NOMO-1 (cell line): ENCODE data around the gene SEMA6D.

Experiments
- DNase-seq, 2 experiments: peaks; one replicate each; lab custom pipeline; 2025; ENCODE audit not compliant: unreplicated experiment in 2 of 2; lab: John Stamatoyannopoulos, UW

Gene SEMA6D, protein sequence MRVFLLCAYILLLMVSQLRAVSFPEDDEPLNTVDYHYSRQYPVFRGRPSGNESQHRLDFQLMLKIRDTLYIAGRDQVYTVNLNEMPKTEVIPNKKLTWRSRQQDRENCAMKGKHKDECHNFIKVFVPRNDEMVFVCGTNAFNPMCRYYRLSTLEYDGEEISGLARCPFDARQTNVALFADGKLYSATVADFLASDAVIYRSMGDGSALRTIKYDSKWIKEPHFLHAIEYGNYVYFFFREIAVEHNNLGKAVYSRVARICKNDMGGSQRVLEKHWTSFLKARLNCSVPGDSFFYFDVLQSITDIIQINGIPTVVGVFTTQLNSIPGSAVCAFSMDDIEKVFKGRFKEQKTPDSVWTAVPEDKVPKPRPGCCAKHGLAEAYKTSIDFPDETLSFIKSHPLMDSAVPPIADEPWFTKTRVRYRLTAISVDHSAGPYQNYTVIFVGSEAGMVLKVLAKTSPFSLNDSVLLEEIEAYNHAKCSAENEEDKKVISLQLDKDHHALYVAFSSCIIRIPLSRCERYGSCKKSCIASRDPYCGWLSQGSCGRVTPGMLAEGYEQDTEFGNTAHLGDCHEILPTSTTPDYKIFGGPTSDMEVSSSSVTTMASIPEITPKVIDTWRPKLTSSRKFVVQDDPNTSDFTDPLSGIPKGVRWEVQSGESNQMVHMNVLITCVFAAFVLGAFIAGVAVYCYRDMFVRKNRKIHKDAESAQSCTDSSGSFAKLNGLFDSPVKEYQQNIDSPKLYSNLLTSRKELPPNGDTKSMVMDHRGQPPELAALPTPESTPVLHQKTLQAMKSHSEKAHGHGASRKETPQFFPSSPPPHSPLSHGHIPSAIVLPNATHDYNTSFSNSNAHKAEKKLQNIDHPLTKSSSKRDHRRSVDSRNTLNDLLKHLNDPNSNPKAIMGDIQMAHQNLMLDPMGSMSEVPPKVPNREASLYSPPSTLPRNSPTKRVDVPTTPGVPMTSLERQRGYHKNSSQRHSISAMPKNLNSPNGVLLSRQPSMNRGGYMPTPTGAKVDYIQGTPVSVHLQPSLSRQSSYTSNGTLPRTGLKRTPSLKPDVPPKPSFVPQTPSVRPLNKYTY

DNA sequence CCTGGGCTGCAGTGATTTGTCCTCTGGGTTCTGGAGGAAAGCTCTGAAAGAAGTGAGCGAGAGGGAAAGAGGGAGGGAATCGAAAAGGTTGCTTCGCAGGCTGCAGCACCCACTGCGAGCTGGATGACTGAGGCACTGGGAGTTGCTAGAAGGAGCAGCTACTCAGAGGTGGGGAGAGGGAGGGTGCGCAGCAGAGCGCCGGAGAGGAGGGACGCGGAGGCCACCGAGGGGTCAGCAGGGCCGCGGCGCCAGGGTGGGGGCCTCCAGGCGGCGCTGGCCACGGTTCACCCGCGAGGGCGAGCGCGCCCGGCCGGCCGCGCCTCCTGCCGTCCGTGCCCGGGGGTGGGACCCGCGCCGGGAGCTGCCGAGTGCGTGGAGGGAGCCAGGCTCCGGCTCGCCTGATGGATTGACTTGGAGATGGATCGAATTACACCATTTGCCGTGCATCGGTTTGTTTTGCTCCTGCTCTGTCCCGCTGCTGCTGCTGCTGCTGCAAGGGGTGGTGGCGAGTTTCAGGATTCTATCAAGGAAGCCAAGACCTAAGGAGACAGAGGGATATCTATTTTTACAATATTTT, at the start of gene SEMA6D:
Gene SEMA6D (plus strand): TSS at position 470 of the 577 bp plus-strand sequence. CDS start 42,294 bp downstream, outside the sequence.
- peak in 1 of 2 experiments; percentile 24 for DNase-seq

GRCh38 chr15:47669221-47669620, 48.1 kb upstream of the SEMA6D start:
- DNase-seq, result no peak

DNA sequence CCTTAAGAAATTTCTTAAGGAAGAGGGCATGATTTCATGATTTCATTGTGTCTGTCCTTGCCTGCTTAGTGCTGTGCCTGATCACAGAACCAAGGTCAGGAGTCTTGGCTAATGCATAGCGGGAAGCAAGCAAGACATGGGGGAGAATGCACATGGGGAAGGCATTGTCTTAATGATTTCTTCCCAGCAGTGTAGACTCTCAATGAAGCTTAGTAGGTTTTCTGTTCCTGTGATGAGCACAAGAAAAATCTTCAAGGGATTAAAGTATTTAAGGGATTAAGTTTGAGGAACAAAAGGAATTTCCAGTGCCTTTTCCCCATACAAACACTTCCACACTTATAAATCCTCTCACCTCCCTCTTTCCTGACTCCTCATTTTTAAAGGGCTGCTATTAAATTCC, 46.9 kb upstream of the SEMA6D start:
- no peak for DNase-seq

- no peak for DNase-seq
Observed at GRCh38 chr15:47673232-47673761, 44.0 kb upstream of the SEMA6D start.

GRCh38 chr15:47674586-47675232, 42.6 kb upstream of the SEMA6D start:
- no peak for DNase-seq

DNA sequence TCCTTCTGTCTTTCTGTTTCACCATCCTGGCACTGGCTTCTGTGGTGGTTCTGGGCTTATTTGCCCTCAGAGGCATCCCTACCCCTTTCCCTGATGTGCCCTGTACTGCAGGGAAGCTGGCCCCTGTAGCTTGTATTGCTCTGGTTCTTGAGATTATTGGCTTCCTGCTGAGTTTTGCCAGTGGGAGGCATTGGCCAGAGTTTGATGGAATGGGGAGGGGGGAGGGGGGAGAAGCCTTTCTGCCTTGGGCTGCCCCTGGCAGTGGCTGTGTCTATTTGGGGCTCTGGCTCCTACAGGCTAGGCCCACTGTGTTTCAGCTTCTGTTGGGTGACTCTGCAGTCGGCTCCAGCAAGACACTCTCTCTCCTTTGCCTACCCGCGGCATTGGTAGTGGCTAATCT, 41.6 kb upstream of the SEMA6D start:
- no peak for DNase-seq

GRCh38 chr15:47678040-47678439, 39.3 kb upstream of the SEMA6D start:
- no peak for DNase-seq

DNA sequence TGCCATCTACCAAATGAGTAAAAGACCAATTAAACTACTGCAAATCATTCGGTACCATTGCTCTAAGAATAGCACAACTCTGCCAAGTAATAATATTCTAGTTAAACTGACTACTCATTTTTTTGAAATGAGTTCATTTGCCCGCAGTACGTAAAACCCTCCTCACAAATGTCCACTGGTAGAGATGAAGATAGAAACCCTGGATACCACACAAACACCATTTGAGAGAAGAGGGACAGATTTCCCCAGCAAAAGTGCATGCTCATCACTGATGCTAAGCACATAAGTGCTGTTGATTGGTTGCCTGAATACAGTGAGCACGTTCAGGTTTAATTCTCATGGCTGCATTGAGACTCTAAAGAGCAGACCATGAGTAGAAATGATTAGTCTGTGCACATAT, 34.6 kb upstream of the SEMA6D start:
- no peak for DNase-seq

- no peak for DNase-seq
Observed at GRCh38 chr15:47685141-47685870, 32.0 kb upstream of the SEMA6D start.

- peak in 1 of 2 experiments; percentile 33 for DNase-seq
Observed at GRCh38 chr15:47688573-47689086, 28.7 kb upstream of the SEMA6D start.

GRCh38 chr15:47689660-47690059, 27.6 kb upstream of the SEMA6D start:
- DNase-seq, result peak in 1 of 2 experiments; percentile 16

- no peak for DNase-seq
Observed at GRCh38 chr15:47691882-47692281, 25.4 kb upstream of the SEMA6D start.

DNA sequence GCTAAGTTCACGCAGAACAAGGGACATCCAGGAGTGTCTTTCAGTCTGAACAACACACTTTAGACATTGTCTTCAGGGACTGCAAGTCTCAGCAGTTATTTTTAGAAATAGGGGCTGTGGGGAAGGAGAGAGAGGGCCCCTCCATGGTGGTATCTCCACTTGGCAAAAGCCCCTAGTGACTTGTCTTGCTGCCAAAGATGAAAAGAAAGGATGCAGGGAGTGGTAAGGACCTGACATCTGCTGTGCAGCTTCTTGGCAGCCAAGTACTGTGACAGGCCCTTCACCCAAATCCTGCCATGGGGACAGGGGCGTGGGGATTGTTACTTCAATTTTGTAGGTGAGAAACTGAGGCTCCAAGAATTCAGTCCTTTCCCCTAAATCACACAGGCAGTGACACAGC, 21.0 kb upstream of the SEMA6D start:
- DNase-seq, result no peak

- DNase-seq, result no peak
Observed at GRCh38 chr15:47705281-47705997, 11.9 kb upstream of the SEMA6D start.

DNA sequence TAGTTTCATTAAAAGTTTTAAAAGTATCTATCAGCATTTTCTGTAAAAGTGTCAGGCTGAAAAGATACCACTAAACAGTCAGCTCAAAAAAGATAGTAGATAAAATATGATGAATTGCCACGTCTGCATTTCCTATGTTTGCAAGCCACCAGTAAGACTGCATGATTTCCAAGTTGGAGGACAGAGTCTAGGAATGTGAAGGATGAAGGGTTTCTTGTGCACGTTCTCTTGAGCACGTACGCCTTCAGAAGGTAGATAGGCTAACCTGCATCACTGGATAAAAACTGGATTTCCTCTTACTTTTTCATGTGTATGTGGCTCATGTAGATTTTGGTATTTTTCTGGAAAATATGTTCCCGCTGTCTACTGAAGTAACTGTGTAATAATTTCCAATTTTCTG, 9.9 kb upstream of the SEMA6D start:
- no peak for DNase-seq

DNA sequence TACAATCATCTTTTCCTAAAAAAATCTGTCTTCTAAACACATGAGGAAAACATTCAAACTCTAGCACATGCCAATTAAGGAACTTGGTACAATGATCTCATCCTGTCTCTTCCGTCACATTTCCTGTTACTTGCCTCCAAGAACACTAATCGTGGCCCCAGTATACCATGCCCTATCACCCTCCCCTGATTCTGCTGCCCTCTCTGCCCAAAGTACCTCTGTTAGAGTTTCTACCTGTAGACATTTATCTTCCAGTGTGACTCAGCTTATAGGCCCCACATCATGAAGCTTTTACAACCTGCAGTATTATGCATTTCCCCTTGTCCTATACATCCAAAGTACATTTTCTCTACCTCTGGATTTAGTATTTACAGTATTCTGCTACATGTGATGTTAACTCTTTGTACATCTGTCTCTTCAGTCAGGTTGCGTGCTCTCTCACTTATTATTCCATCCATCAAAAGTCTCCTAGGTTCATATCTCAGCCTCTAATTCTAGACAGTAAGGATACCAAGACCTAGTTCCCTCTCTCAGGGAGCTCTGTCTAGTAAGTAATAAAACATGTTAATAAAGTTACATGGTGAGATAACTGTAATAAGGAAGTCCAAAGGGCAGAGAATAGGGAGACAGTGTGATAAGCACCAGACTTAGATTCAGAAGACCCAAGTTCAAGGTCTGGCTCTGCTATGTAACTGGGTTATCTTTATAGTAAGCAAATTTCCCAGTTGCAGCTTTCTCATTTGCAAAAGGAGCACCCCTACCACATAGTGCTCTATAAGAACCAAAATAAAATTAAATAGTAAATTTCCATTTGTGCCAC, 8.9 kb upstream of the SEMA6D start:
- peak in 1 of 2 experiments; percentile 14 for DNase-seq

DNA sequence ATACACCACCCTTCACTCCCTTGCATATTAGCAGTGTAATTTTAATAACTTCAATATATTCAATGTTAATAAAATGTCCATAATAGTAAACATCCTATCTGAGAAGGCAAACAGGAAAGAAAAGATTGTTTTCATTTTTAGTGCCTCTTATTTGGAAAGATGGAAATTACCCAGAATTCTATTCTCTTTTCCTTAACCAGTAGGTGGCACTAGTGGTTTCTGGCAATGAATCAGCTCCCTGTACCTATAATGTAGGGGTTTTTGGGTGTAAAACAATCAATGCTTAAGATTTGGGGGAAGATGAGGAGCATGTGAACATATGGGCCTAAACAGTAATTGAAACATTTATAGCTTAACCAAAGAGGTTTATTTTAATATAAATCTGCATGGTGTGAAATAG, 5.7 kb upstream of the SEMA6D start:
- peak in 1 of 2 experiments; percentile 50 for DNase-seq

DNA sequence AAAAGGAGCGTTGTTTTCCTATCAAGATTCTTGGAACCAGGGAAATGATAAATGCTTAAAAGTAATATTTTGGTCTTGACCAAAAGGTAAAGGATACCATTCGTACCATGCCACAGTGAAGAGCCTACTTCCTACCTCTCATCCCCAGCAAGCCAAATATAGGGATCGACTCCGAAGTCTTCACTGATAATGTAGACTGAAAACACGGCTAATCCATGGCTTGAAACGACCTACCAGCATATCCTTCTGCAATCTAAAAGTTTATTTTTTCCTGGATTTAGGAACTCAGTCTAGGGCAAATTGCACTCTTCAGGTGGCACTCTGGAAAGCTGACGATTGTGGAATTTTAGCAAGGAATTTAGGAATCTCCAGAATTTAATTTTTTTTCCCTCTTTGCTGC, 1.9 kb upstream of the SEMA6D start:
- DNase-seq, result no peak
